Measurements from ENCODE around the gene GNAI2. TPM values are rescaled to one million over a fixed set of nuclear protein-coding genes. Genes with fewer than 3 reads are reported as not detected.
"Not testable (repeated sequence)": the region's sequence is repeated elsewhere in the genome, so short reads cannot be mapped to it uniquely, and the experiment has no call there.

GNAI2 gene
- total RNA-seq, 8 experiments from 2014 or later = 65.9 to 163 (median 100) TPM

- in situ Hi-C loops (cut with MboI; ENCODE audit: low pct_unique_long_range_greater_than_20kb in 2 of 9, low sequenced_read_pairs in 9 of 9, unreplicated experiment in 9 of 9) = no loop called here
- peak in 1 of 8 experiments; percentile 3 for ATAC-seq (replicated peaks in 6 of 8)
- H3K4me1 ChIP-seq (replicated peaks in 1 of 2) = peaks cover 3 to 20% of the 10 kb centered on the region in 2 donors
- no peak overlapping the region for H3K4me3 ChIP-seq
- 60 to 100% (median 80%) methylated on average over 1 to 2 of the region's 6 CpGs; no CpG with 5 or more reads in 7 of the 10 experiments for WGBS, 10 experiments
- no peak overlapping the region for H3K27ac ChIP-seq
Measured at GRCh38 chr3:50220109-50220508, 15.9 kb upstream of the GNAI2 start.

GRCh38 chr3:50221051-50221410, 15.0 kb upstream of the GNAI2 start:
- no CpG with 5 or more reads among the region's 4 CpGs for WGBS, 10 experiments
- Histone ChIP-seq H3K4me3 (no peak overlapping the region), H3K27ac (no peak overlapping the region), H3K4me1 (replicated peaks in 1 of 2) (peaks cover 3 to 20% of the 10 kb centered on the region in 2 donors)
- ATAC-seq (replicated peaks in 6 of 8) = peak in 5 of 8 experiments; percentile 15 to 55 (median 23)
- in situ Hi-C loops (cut with MboI; ENCODE audit: low pct_unique_long_range_greater_than_20kb in 2 of 9, low sequenced_read_pairs in 9 of 9, unreplicated experiment in 9 of 9) = no loop called here

DNA sequence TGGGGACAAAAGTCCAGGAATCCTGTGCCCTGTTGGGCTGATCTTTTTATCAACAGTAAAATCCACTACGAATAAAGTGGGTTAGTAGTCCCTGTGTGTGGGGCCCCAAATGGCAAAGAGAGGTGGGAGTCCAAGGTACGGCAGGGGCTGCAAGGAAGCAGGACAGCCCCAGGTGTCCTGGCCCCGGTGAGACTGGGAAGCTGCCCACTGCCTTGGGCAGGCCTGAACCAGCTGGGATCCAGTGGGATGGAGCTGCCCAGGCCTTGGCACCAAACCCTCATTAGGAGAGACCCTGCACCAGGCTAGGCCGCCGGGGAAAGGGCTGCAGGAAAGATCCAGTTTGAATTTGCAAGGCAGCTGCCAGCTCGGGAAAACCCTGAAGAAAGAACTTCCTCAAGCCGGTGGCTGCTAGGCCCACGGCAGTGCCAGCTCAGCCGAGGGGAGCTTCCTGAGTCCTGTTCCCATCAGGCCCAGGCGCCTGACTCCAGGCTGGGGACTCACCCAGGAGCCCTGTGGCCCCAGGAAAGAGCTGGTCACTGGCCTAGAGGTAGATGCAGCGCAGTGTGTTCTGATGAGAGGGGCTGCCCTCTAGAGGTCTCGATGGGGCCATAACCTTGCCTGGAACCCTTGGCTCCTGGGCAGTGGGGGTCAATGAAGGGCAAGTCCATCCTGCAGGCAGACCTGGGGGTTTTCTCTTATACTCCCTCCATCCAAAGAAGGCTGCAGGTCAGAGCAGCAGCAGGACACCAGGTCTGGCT, 14.4 kb upstream of the GNAI2 start:
- peaks cover 3 to 23% of the 10 kb centered on the region in 2 donors for H3K4me1 ChIP-seq (replicated peaks in 1 of 2)
- WGBS, 10 experiments = 14 to 92% (median 60%) methylated on average over 1 to 5 of the region's 12 CpGs; no CpG with 5 or more reads in 6 of the 10 experiments
- in situ Hi-C loops (cut with MboI; ENCODE audit: low pct_unique_long_range_greater_than_20kb in 2 of 9, low sequenced_read_pairs in 9 of 9, unreplicated experiment in 9 of 9) = no loop called here
- H3K4me3 ChIP-seq = no peak overlapping the region
- peak in 4 of 8 experiments; percentile 2 to 32 (median 10) for ATAC-seq (replicated peaks in 6 of 8)
- no peak overlapping the region for H3K27ac ChIP-seq

- ATAC-seq (replicated peaks in 6 of 8) = no peak
- in situ Hi-C loops (cut with MboI; ENCODE audit: low pct_unique_long_range_greater_than_20kb in 2 of 9, low sequenced_read_pairs in 9 of 9, unreplicated experiment in 9 of 9) = no loop called here
- no peak overlapping the region for H3K27ac ChIP-seq
- H3K4me1 ChIP-seq (replicated peaks in 1 of 2) = peaks cover 3 to 23% of the 10 kb centered on the region in 2 donors
- H3K4me3 ChIP-seq = no peak overlapping the region
- 80 to 100% methylated on average over 1 of the region's 1 CpG; no CpG with 5 or more reads in 8 of the 10 experiments for WGBS, 10 experiments
Measured at GRCh38 chr3:50222169-50222528, 13.9 kb upstream of the GNAI2 start.

DNA sequence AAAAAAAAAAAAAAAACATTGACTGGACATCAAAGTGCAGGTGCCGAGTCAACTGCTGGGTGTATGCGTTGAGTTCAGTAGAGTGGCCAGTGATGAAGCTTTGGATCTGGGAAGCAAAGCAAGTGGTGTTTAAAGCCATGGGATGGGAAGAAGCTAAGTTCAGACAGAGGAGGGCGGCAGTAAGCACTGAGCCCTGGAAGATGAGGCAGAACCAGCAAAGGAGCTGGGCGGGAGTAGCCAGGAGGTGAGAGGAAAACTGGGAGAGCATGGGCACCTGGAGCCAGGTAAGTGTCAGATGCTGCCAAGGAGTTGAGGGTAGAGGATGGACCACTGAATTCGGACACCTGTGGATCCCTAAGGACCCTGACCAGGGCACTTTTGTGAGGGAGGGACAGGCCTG, 11.4 kb upstream of the GNAI2 start:
- Histone ChIP-seq H3K27ac (no peak overlapping the region), H3K4me3 (no peak overlapping the region), H3K4me1 (replicated peaks in 1 of 2) (peaks cover 12 to 33% of the 10 kb centered on the region in 2 donors)
- 0 to 78% (median 61%) methylated on average over 1 to 5 of the region's 5 CpGs; no CpG with 5 or more reads in 1 of the 10 experiments for WGBS, 10 experiments
- ATAC-seq (replicated peaks in 6 of 8) = no peak
- in situ Hi-C loops (cut with MboI; ENCODE audit: low pct_unique_long_range_greater_than_20kb in 2 of 9, low sequenced_read_pairs in 9 of 9, unreplicated experiment in 9 of 9) = no loop called here

GRCh38 chr3:50226888-50227389, 9.1 kb upstream of the GNAI2 start:
- Histone ChIP-seq H3K4me3 (peak overlapping the region; percentile 9 to 72 (median 52)), H3K27ac (no peak overlapping the region), H3K4me1 (replicated peaks in 1 of 2) (peaks cover 9 to 13% of the 10 kb centered on the region in 2 donors)
- ATAC-seq (replicated peaks in 6 of 8) = peak in 3 of 8 experiments; percentile 21 to 32 (median 27)
- in situ Hi-C loops (cut with MboI; ENCODE audit: low pct_unique_long_range_greater_than_20kb in 2 of 9, low sequenced_read_pairs in 9 of 9, unreplicated experiment in 9 of 9) = no loop called here
- WGBS, 10 experiments = 4 to 30% (median 20%) methylated on average over 1 to 5 of the region's 40 CpGs; no CpG with 5 or more reads in 7 of the 10 experiments

DNA sequence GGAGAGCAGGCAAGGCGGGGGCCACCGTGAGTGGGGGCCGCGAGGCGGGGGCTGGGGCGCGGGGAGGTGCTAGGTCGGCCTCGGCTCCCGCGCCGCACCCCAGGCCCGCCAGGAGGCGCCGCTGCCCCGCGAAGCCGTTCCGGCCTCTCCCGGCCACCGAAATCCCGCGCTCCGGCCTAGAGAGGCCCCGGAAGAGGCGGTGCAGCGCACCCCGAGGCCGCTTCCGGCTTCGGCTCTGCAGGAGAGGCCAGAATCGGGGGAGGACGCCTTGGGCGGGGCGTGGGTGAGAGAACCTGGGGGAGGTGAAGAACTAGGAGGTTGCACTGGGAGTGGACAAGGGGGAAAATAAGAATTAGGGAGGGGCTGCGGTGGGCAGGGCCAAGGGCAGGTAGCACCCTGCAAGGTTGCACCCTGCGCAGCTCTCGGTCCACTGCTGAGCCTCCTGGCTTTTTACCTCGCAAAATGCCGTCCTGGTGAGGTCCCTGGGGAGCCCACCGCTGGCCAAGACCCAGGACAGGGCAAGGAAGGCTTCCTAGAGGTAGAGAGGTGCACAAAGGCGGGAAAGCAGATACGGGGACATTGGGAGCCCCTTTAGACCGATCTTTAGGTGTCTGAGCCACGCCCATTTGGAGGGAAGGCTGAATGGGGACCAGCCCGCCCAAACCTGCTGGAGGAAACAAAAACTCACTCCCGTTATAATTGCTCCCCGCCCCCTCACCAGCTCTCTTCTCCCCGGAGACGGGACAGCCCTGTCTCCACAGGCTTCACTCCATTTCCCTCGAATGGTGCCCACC, 8.4 kb upstream of the GNAI2 start:
- peak; percentile 86 to 91 (median 86) for ATAC-seq (replicated peaks in 6 of 8)
- in situ Hi-C loops (cut with MboI; ENCODE audit: low pct_unique_long_range_greater_than_20kb in 2 of 9, low sequenced_read_pairs in 9 of 9, unreplicated experiment in 9 of 9) = no loop called here
- Histone ChIP-seq H3K4me3 (peak overlapping the region; percentile 42 to 72 (median 52)), H3K27ac (peak overlapping the region; percentile 72 to 82), H3K4me1 (replicated peaks in 1 of 2) (peaks cover 9 to 13% of the 10 kb centered on the region in 2 donors)
- 0 to 10% (median 0%) methylated on average over 1 to 7 of the region's 51 CpGs; no CpG with 5 or more reads in 2 of the 10 experiments for WGBS, 10 experiments

- H3K4me1 ChIP-seq (replicated peaks in 1 of 2) = peaks cover 16 to 20% of the 10 kb centered on the region in 2 donors
- in situ Hi-C loops (cut with MboI; ENCODE audit: low pct_unique_long_range_greater_than_20kb in 2 of 9, low sequenced_read_pairs in 9 of 9, unreplicated experiment in 9 of 9) = not testable (repeated sequence)
- peak overlapping the region; percentile 42 to 72 (median 52) for H3K4me3 ChIP-seq
- H3K27ac ChIP-seq = peak overlapping the region; percentile 72 to 82
- peak in 1 of 8 experiments; percentile 14 for ATAC-seq (replicated peaks in 6 of 8)
- 0 to 80% (median 52%) methylated on average over 1 to 9 of the region's 15 CpGs; no CpG with 5 or more reads in 4 of the 10 experiments for WGBS, 10 experiments
Measured at GRCh38 chr3:50228184-50228763, 7.7 kb upstream of the GNAI2 start.

- ATAC-seq (replicated peaks in 6 of 8) = no peak
- H3K4me3 ChIP-seq = no peak overlapping the region
- in situ Hi-C loops (cut with MboI; ENCODE audit: low pct_unique_long_range_greater_than_20kb in 2 of 9, low sequenced_read_pairs in 9 of 9, unreplicated experiment in 9 of 9) = no loop called here
- peaks cover 21 to 28% of the 10 kb centered on the region in 2 donors for H3K4me1 ChIP-seq (replicated peaks in 1 of 2)
- WGBS, 10 experiments = 80 to 100% (median 100%) methylated on average over 1 to 3 of the region's 3 CpGs; no CpG with 5 or more reads in 5 of the 10 experiments
- no peak overlapping the region for H3K27ac ChIP-seq
Measured at GRCh38 chr3:50229490-50229889, 6.5 kb upstream of the GNAI2 start.

GRCh38 chr3:50230104-50230793, 5.8 kb upstream of the GNAI2 start:
- ATAC-seq (replicated peaks in 6 of 8) = no peak
- WGBS, 10 experiments = 50 to 100% (median 87%) methylated on average over 1 to 6 of the region's 8 CpGs; no CpG with 5 or more reads in 3 of the 10 experiments
- in situ Hi-C loops (cut with MboI; ENCODE audit: low pct_unique_long_range_greater_than_20kb in 2 of 9, low sequenced_read_pairs in 9 of 9, unreplicated experiment in 9 of 9) = no loop called here
- H3K4me3 ChIP-seq = no peak overlapping the region
- no peak overlapping the region for H3K27ac ChIP-seq
- H3K4me1 ChIP-seq (replicated peaks in 1 of 2) = peaks cover 21 to 35% of the 10 kb centered on the region in 2 donors

DNA sequence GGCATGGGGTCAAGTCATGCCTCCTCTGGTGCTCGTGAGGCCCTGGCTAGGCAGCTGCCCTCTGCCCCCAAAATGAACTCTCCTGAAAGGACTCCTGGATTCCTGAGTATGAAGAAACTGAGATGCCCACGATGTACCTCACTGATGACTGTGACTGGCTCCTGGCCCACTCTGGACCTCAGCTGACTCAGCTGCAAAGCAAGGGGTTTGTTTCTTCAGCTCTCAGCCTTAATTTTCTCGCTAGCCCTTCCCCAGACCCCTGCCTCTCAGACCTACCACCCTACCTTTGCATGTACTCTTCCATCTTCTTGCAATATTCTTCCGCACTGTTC, 5.2 kb upstream of the GNAI2 start:
- H3K4me1 ChIP-seq (replicated peaks in 1 of 2) = peaks cover 24 to 39% of the 10 kb centered on the region in 2 donors
- in situ Hi-C loops (cut with MboI; ENCODE audit: low pct_unique_long_range_greater_than_20kb in 2 of 9, low sequenced_read_pairs in 9 of 9, unreplicated experiment in 9 of 9) = no loop called here
- WGBS, 10 experiments = 0 to 100% (median 90%) methylated on average over 1 to 3 of the region's 4 CpGs; no CpG with 5 or more reads in 1 of the 10 experiments
- no peak for ATAC-seq (replicated peaks in 6 of 8)
- no peak overlapping the region for H3K4me3 ChIP-seq
- H3K27ac ChIP-seq = no peak overlapping the region

DNA sequence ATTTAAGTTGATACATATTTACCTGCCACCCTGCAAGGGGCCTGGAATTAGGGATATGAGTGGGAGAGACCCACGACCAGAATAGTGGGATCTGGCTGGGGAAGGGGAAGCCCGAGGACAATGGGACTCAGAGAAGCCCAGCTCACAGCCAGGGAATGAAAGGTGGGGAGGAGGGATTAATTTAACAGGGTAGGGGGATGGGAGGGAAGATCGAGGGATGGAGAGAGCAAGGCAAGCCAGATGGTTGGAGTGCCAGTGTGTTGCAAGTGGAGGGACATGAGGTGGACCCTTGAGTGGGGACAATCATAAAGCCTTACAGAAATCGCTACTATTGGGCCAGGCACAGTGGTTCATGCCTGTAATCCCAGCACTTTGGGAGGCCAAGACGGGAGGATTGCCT, 4.4 kb upstream of the GNAI2 start:
- no peak overlapping the region for H3K4me3 ChIP-seq
- in situ Hi-C loops (cut with MboI; ENCODE audit: low pct_unique_long_range_greater_than_20kb in 2 of 9, low sequenced_read_pairs in 9 of 9, unreplicated experiment in 9 of 9) = no loop called here
- no peak overlapping the region for H3K27ac ChIP-seq
- WGBS, 10 experiments = 17 to 100% (median 77%) methylated on average over 1 to 4 of the region's 5 CpGs; no CpG with 5 or more reads in 7 of the 10 experiments
- ATAC-seq (replicated peaks in 6 of 8) = no peak
- peaks cover 24 to 36% of the 10 kb centered on the region in 2 donors for H3K4me1 ChIP-seq (replicated peaks in 1 of 2)

Measured in motor neuron (in vitro differentiated cells).